ENCODE results near the gene SLC25A24. TPM values are rescaled to one million over a fixed set of nuclear protein-coding genes. Genes with fewer than 3 reads are reported as not detected.
A peak's percentile ranks its signal among the peaks of the same experiment; 100 is the strongest.

SLC25A24 gene
- total and polyA plus RNA-seq, 9 of the 15 experiments (the other 6 are each of a cell fraction or from before 2014, with no cell fraction given) = 6.9 to 34.9 (median 25.4) TPM

DNA sequence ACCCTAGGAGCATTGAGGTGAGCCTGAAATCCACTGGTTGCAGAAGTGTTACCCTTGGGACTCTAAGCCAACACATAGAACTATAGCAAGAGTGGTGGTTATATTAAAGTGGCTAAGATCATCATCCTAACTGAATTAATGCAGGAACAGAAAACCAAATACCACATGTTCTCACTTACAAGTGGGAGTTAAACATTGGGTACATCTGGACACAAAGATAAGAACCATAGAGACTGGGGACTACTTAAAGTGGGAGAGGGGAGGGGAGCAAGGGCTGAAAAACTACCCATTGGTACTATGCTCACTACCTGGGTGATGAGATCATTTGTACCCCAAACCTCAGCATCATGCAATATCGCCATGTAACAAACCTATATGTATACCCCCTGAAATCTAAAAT, 100.0 kb downstream of the SLC25A24 start (continued):
- TF ChIP-seq ADNP (tag; IDR thresholded peaks at IDR 0.05) = no peak
- TF ChIP-seq, protein P1, sequence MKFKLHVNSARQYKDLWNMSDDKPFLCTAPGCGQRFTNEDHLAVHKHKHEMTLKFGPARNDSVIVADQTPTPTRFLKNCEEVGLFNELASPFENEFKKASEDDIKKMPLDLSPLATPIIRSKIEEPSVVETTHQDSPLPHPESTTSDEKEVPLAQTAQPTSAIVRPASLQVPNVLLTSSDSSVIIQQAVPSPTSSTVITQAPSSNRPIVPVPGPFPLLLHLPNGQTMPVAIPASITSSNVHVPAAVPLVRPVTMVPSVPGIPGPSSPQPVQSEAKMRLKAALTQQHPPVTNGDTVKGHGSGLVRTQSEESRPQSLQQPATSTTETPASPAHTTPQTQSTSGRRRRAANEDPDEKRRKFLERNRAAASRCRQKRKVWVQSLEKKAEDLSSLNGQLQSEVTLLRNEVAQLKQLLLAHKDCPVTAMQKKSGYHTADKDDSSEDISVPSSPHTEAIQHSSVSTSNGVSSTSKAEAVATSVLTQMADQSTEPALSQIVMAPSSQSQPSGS (CRISPR knock-in tag; IDR thresholded peaks at IDR 0.05) = no peak
- no peak for TF ChIP-seq PURB (CRISPR knock-in tag; IDR thresholded peaks at IDR 0.05; ENCODE audit: low read depth)
- peak; percentile 78 for TF ChIP-seq L3MBTL2 (IDR thresholded peaks at IDR 0.05)
- peak; percentile 85 for TF ChIP-seq TEAD4 (IDR thresholded peaks at IDR 0.05; ENCODE audit: low read length)
- no peak for TF ChIP-seq TEAD4 (CRISPR knock-in tag; IDR thresholded peaks at IDR 0.05; ENCODE audit: borderline replicate concordance)
- 0 out of 4 replicates have a peak, but pooled peaks of 1 of the 2 experiments have one; percentile 49 for TF ChIP-seq KDM1A (IDR thresholded peaks at IDR 0.05)
- no peak for TF ChIP-seq EGR1 (conservative IDR thresholded peaks at IDR 0.05)
- TF ChIP-seq CCNT2 (IDR thresholded peaks at IDR 0.05; ENCODE audit: borderline replicate concordance, extremely low read depth, insufficient read length, low read depth, low read length) = peak; percentile 30
- TF ChIP-seq TGIF2 (CRISPR knock-in tag; IDR thresholded peaks at IDR 0.05) = no peak
- TF ChIP-seq ZNF785 (CRISPR knock-in tag; IDR thresholded peaks at IDR 0.05) = no peak
- no peak for TF ChIP-seq ZBTB17 (CRISPR knock-in tag; IDR thresholded peaks at IDR 0.05)
- no peak for TF ChIP-seq CHCHD3 (CRISPR knock-in tag; IDR thresholded peaks at IDR 0.05)
- no peak for TF ChIP-seq DIDO1 (tag; IDR thresholded peaks at IDR 0.05; ENCODE audit: low read depth)
- TF ChIP-seq XRCC5 (IDR thresholded peaks at IDR 0.05; ENCODE audit: low read depth, low read length) = no peak
- TF ChIP-seq WHSC1 (IDR thresholded peaks at IDR 0.05; ENCODE audit: low read length) = no peak
- no peak for TF ChIP-seq SPI1 (IDR thresholded peaks at IDR 0.05; ENCODE audit: borderline replicate concordance, low read depth, low read length)
- TF ChIP-seq, protein P2, sequence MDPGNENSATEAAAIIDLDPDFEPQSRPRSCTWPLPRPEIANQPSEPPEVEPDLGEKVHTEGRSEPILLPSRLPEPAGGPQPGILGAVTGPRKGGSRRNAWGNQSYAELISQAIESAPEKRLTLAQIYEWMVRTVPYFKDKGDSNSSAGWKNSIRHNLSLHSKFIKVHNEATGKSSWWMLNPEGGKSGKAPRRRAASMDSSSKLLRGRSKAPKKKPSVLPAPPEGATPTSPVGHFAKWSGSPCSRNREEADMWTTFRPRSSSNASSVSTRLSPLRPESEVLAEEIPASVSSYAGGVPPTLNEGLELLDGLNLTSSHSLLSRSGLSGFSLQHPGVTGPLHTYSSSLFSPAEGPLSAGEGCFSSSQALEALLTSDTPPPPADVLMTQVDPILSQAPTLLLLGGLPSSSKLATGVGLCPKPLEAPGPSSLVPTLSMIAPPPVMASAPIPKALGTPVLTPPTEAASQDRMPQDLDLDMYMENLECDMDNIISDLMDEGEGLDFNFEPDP (CRISPR knock-in tag; IDR thresholded peaks at IDR 0.05) = no peak
- TF ChIP-seq, protein P3, sequence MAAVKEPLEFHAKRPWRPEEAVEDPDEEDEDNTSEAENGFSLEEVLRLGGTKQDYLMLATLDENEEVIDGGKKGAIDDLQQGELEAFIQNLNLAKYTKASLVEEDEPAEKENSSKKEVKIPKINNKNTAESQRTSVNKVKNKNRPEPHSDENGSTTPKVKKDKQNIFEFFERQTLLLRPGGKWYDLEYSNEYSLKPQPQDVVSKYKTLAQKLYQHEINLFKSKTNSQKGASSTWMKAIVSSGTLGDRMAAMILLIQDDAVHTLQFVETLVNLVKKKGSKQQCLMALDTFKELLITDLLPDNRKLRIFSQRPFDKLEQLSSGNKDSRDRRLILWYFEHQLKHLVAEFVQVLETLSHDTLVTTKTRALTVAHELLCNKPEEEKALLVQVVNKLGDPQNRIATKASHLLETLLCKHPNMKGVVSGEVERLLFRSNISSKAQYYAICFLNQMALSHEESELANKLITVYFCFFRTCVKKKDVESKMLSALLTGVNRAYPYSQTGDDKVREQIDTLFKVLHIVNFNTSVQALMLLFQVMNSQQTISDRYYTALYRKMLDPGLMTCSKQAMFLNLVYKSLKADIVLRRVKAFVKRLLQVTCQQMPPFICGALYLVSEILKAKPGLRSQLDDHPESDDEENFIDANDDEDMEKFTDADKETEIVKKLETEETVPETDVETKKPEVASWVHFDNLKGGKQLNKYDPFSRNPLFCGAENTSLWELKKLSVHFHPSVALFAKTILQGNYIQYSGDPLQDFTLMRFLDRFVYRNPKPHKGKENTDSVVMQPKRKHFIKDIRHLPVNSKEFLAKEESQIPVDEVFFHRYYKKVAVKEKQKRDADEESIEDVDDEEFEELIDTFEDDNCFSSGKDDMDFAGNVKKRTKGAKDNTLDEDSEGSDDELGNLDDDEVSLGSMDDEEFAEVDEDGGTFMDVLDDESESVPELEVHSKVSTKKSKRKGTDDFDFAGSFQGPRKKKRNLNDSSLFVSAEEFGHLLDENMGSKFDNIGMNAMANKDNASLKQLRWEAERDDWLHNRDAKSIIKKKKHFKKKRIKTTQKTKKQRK (IDR thresholded peaks at IDR 0.05; ENCODE audit: borderline replicate concordance, low read depth, low read length) = no peak
- peak in 1 of 2 experiments; percentile 41; a peak in 1 of 4 replicates for TF ChIP-seq TEAD1 (CRISPR knock-in tag; IDR thresholded peaks at IDR 0.05)
- TF ChIP-seq PYGO2 (tag; IDR thresholded peaks at IDR 0.05) = no peak
- TF ChIP-seq KAT2B (IDR thresholded peaks at IDR 0.05; ENCODE audit: low read depth, low read length) = no peak
- no peak for TF ChIP-seq NFRKB (IDR thresholded peaks at IDR 0.05; ENCODE audit: low read depth)
- TF ChIP-seq EHMT2 (IDR thresholded peaks at IDR 0.05) = no peak
- TF ChIP-seq CREM (IDR thresholded peaks at IDR 0.05; ENCODE audit: low read depth) = no peak
- TF ChIP-seq MTA2 (IDR thresholded peaks at IDR 0.05; ENCODE audit: low read depth) = peak; percentile 68
- TF ChIP-seq SAFB2 (IDR thresholded peaks at IDR 0.05; ENCODE audit: borderline replicate concordance, low read depth, low read length, severe bottlenecking) = no peak

Measured in K562 (cell line).